A673 (cell line): Measurements from ENCODE around the gene PCNX1. TPM values are rescaled to one million over a fixed set of nuclear protein-coding genes. Genes with fewer than 3 reads are reported as not detected.

Source experiments
- BruUV-seq: library from RNA; stranded (reverse); fragments of 400-500 nt; replicated peaks from 2 replicates; lab custom pipeline; 2021; lab: Mats Ljungman, UMichigan
- CTCF ChIA-PET: fragments of 300-600 bp; sonication (Branson Sonifier 250); formaldehyde crosslinking; loops from one replicate; lab custom pipeline; 2022; ENCODE audit warnings: antibody characterized with exemption; lab: Charles Lee
- POLR2A ChIA-PET: fragments of 300-600 bp; sonication (Branson Sonifier 250); formaldehyde crosslinking; loops from one replicate; lab custom pipeline; 2022; ENCODE audit warnings: antibody characterized with exemption; ENCODE audit not compliant: low non-redundant PET; lab: Charles Lee
- DNase-seq: peaks from one replicate; pipeline ENCODE4 v3.0.0-alpha.2; 2015; ENCODE audit warnings: low spot score
- H3K27ac ChIP-seq: fragments of 200-600 bp; sonication (generic); 2 replicates; pipeline ENCODE4 v1.5.1; 2016; ENCODE audit warnings: mixed run types, low read depth, mild to moderate bottlenecking, mixed read lengths, antibody characterized with exemption, low read length; ENCODE audit not compliant: poor library complexity, severe bottlenecking
- H3K27me3 ChIP-seq: fragments of 200-600 bp; sonication (generic); replicated peaks from 2 replicates; pipeline ENCODE4 v1.6.1; 2017; ENCODE audit warnings: mixed run types, low read depth, mild to moderate bottlenecking, mixed read lengths, antibody characterized with exemption, low read length; ENCODE audit not compliant: insufficient read depth, poor library complexity
- H3K36me3 ChIP-seq: fragments of 200-600 bp; sonication (generic); 2 replicates; pipeline ENCODE4 v1.6.1; 2016; ENCODE audit warnings: mixed run types, mild to moderate bottlenecking, mixed read lengths, antibody characterized with exemption, low read length; ENCODE audit not compliant: insufficient read depth, poor library complexity, severe bottlenecking
- H3K4me1 ChIP-seq: fragments of 200-600 bp; sonication (generic); 2 replicates; pipeline ENCODE4 v1.6.1; 2017; ENCODE audit warnings: mixed run types, mild to moderate bottlenecking, mixed read lengths, antibody characterized with exemption, low read length; ENCODE audit not compliant: insufficient read depth, poor library complexity, severe bottlenecking
- H3K4me3 ChIP-seq: fragments of 200-600 bp; sonication (generic); 2 replicates; pipeline ENCODE4 v1.5.1; 2016; ENCODE audit warnings: low read depth, mixed run types, mild to moderate bottlenecking, mixed read lengths, low read length; ENCODE audit not compliant: poor library complexity, severe bottlenecking
- H3K9me3 ChIP-seq: fragments of 200-600 bp; sonication (generic); 2 replicates; pipeline ENCODE4 v1.6.1; 2016; ENCODE audit warnings: mixed run types, low read depth, mild to moderate bottlenecking, mixed read lengths, antibody characterized with exemption, low read length; ENCODE audit not compliant: poor library complexity, severe bottlenecking
- CTCF ChIP-seq: fragments of 300-800, 200-600 bp; sonication (generic); conservative IDR thresholded peaks from 2 replicates; pipeline ENCODE4 v1.5.1; 2017; ENCODE audit warnings: low read depth, mild to moderate bottlenecking, antibody characterized with exemption, low read length, moderate library complexity, mixed read lengths
- EZH2 ChIP-seq: fragments of 200-600 bp; sonication (generic); IDR thresholded peaks from 2 replicates; pipeline ENCODE4 v1.6.1; 2017; ENCODE audit warnings: borderline replicate concordance, low read depth, mild to moderate bottlenecking, mixed read lengths, antibody characterized with exemption, low read length; ENCODE audit not compliant: poor library complexity, severe bottlenecking
- intact Hi-C: fragments of 100-400 bp; cut with micrococcal nuclease; formaldehyde crosslinking; loops from one replicate; pipeline ENCODE4 v1.10.0; 2022; ENCODE audit not compliant: unreplicated experiment
- total RNA-seq: library from RNA; stranded (reverse); gene quantifications from 2 replicates; pipeline ENCODE4 v1.2.3, GENCODE V29; 2021

PCNX1 gene
- total RNA-seq, 1 experiment from 2014 or later: 60.7 TPM

GRCh38 chr14:70887737-70888499, 19.3 kb upstream of the PCNX1 start:
- H3K4me3 ChIP-seq: no peak overlapping the region
- H3K4me1 ChIP-seq: peaks cover 75% of the 10 kb centered on the region
- TF ChIP-seq EZH2 (no peak), CTCF (peak; percentile 44; the same call in 1 of the 2 replicates)
- intact Hi-C loops: no loop called here
- DNase-seq: peak; percentile 45
- CTCF ChIA-PET: interaction anchor here (0.8 to 1.1 kb wide), 2 partner anchors 20 to 23 kb away, joined by 3 to 6 read pairs; partner anchors contain the start of gene PCNX1
- no TSS peak for BruUV-seq
- peak overlapping the region; percentile 69 for H3K27ac ChIP-seq
- H3K36me3 ChIP-seq: no peaks in the 10 kb centered on the region
- no peaks in the 10 kb centered on the region for H3K9me3 ChIP-seq
- POLR2A ChIA-PET: interaction anchor here (0.5 kb wide), 1 partner anchor 19 kb away, joined by 5 read pairs; the partner anchor contains the start of gene PCNX1
- no peaks in the 10 kb centered on the region for H3K27me3 ChIP-seq

- ChIA-PET POLR2A (interaction anchor here (0.5 kb wide), 1 partner anchor 18 kb away, joined by 5 read pairs; the partner anchor contains the start of gene PCNX1), CTCF (interaction anchor here (0.8 to 1.1 kb wide), 2 partner anchors 19 to 24 kb away, joined by 3 to 6 read pairs; partner anchors contain the start of gene PCNX1)
- intact Hi-C loops: no loop called here
- DNase-seq: peak; percentile 74
- no TSS peak for BruUV-seq
- Histone ChIP-seq H3K4me3 (no peak overlapping the region), H3K9me3 (no peaks in the 10 kb centered on the region), H3K36me3 (no peaks in the 10 kb centered on the region), H3K27ac (no peak overlapping the region), H3K4me1 (peaks cover 67% of the 10 kb centered on the region), H3K27me3 (no peaks in the 10 kb centered on the region)
- TF ChIP-seq EZH2 (no peak), CTCF (no peak)
These were observed 18.5 kb upstream of the PCNX1 start for GRCh38 chr14:70888681-70889175.

GRCh38 chr14:70889555-70889954, 17.7 kb upstream of the PCNX1 start:
- ChIA-PET CTCF (no interaction called here), POLR2A (no interaction called here)
- no peak for DNase-seq
- Histone ChIP-seq H3K9me3 (no peaks in the 10 kb centered on the region), H3K4me3 (no peak overlapping the region), H3K4me1 (peaks cover 58% of the 10 kb centered on the region), H3K36me3 (no peaks in the 10 kb centered on the region), H3K27me3 (no peaks in the 10 kb centered on the region), H3K27ac (no peak overlapping the region)
- BruUV-seq: no TSS peak
- intact Hi-C loops: no loop called here
- TF ChIP-seq EZH2: no peak
- TF ChIP-seq CTCF: no peak
